Activated CD8-positive, alpha-beta memory T cell treated with anti-CD3 and anti-CD28 coated beads, Interleukin-2, amount 10 ng/mL, durations not matched to agents 7 days and 5 days (primary cell): ENCODE measurements around the gene ANXA4. TPM values are rescaled to one million over a fixed set of nuclear protein-coding genes. Genes with fewer than 3 reads are reported as not detected.
"Not testable (repeated sequence)": the region's sequence is repeated elsewhere in the genome, so short reads cannot be mapped to it uniquely, and the experiment has no call there.

Experiments used
- ATAC-seq: fragments of 150-1000 bp; cut with Tn5 transposase; one replicate; pipeline ENCODE4 v1.10.0; 2021; ENCODE audit warnings: moderate library complexity
- CTCF ChIA-PET: fragments of 350-600 bp; sonication (Branson Sonifier 250); formaldehyde crosslinking; loops from one replicate; lab custom pipeline; 2021; ENCODE audit warnings: antibody characterized with exemption; lab: Charles Lee
- DNase-seq: peaks from one replicate; pipeline ENCODE4 v3.0.0-alpha.2; 2020
- H3K27ac Mint-ChIP-seq: one replicate; pipeline ENCODE4 v1.8.0; 2021; ENCODE audit warnings: mild to moderate bottlenecking, mixed read lengths
- H3K27me3 Mint-ChIP-seq: one replicate; pipeline ENCODE4 v1.8.0; 2021; ENCODE audit warnings: mixed read lengths
- H3K36me3 Mint-ChIP-seq: one replicate; pipeline ENCODE4 v1.8.0; 2021; ENCODE audit warnings: mild to moderate bottlenecking, mixed read lengths
- H3K4me1 Mint-ChIP-seq: one replicate; pipeline ENCODE4 v1.8.0; 2021; ENCODE audit warnings: mixed read lengths
- H3K4me3 Mint-ChIP-seq: one replicate; pipeline ENCODE4 v1.8.0; 2021; ENCODE audit warnings: mild to moderate bottlenecking, moderate library complexity, mixed read lengths
- H3K9me3 Mint-ChIP-seq: one replicate; pipeline ENCODE4 v1.8.0; 2022; ENCODE audit warnings: low read depth, mixed read lengths
- total RNA-seq, 2 experiments: library from RNA; stranded (reverse); gene quantifications; one replicate each; pipeline ENCODE4 v1.2.3, GENCODE V29; 2021

The ANXA4 gene
- total RNA-seq, 2 experiments from 2014 or later: 56.1 to 66.6 TPM

GRCh38 chr2:69789772-69790600, 48.1 kb downstream of the ANXA4 start:
- ATAC-seq: peak; percentile 33
- H3K27ac Mint-ChIP-seq: no peak overlapping the region
- no peaks in the 10 kb centered on the region for H3K9me3 Mint-ChIP-seq
- peak overlapping the region; percentile 45 for H3K4me3 Mint-ChIP-seq
- no peaks in the 10 kb centered on the region for H3K27me3 Mint-ChIP-seq
- peaks cover 12% of the 10 kb centered on the region for H3K4me1 Mint-ChIP-seq
- H3K36me3 Mint-ChIP-seq: peaks cover 14% of the 10 kb centered on the region
- no peak for DNase-seq
- CTCF ChIA-PET: interaction anchor here (0.9 to 2.0 kb wide), 7 partner anchors 9 to 65 kb away, joined by 3 to 5 read pairs (median 3); partner anchors contain the start of gene ANXA4

GRCh38 chr2:69790601-69790959, 48.6 kb downstream of the ANXA4 start:
- no peak for ATAC-seq
- Mint-ChIP-seq H3K27me3 (no peaks in the 10 kb centered on the region), H3K4me3 (no peak overlapping the region), H3K27ac (no peak overlapping the region), H3K36me3 (peaks cover 13% of the 10 kb centered on the region), H3K9me3 (no peaks in the 10 kb centered on the region), H3K4me1 (peaks cover 12% of the 10 kb centered on the region)
- CTCF ChIA-PET: interaction anchor here (0.9 to 1.7 kb wide), 3 partner anchors 9 to 66 kb away, joined by 3 to 4 read pairs (median 3); partner anchors contain the start of gene ANXA4
- no peak for DNase-seq

GRCh38 chr2:69791045-69791444, 49.1 kb downstream of the ANXA4 start:
- Mint-ChIP-seq H3K27me3 (no peaks in the 10 kb centered on the region), H3K27ac (no peak overlapping the region), H3K36me3 (peaks cover 13% of the 10 kb centered on the region), H3K9me3 (no peaks in the 10 kb centered on the region), H3K4me3 (no peak overlapping the region), H3K4me1 (peaks cover 12% of the 10 kb centered on the region)
- CTCF ChIA-PET: interaction anchor here (1.7 kb wide), 1 partner anchor 66 kb away, joined by 4 read pairs; no protein-coding TSS in a partner anchor
- no peak for ATAC-seq
- DNase-seq: no peak

- H3K9me3 Mint-ChIP-seq: no peaks in the 10 kb centered on the region
- no peaks in the 10 kb centered on the region for H3K27me3 Mint-ChIP-seq
- CTCF ChIA-PET: interaction anchor here (1.1 kb wide), 1 partner anchor 11 kb away, joined by 7 read pairs; no protein-coding TSS in a partner anchor
- DNase-seq (no peak), ATAC-seq (no peak)
- no peak overlapping the region for H3K4me3 Mint-ChIP-seq
- H3K27ac Mint-ChIP-seq: no peak overlapping the region
- H3K4me1 Mint-ChIP-seq: peaks cover 10% of the 10 kb centered on the region
- no peaks in the 10 kb centered on the region for H3K36me3 Mint-ChIP-seq
These were observed 54.2 kb downstream of the ANXA4 start for GRCh38 chr2:69796174-69796573.

- H3K36me3 Mint-ChIP-seq: peaks cover 6% of the 10 kb centered on the region
- ATAC-seq (no peak), DNase-seq (no peak)
- no peak overlapping the region for H3K27ac Mint-ChIP-seq
- no peaks in the 10 kb centered on the region for H3K9me3 Mint-ChIP-seq
- no peaks in the 10 kb centered on the region for H3K27me3 Mint-ChIP-seq
- no peak overlapping the region for H3K4me3 Mint-ChIP-seq
- CTCF ChIA-PET: interaction anchor here (1.1 kb wide), 1 partner anchor 12 kb away, joined by 7 read pairs; no protein-coding TSS in a partner anchor
- H3K4me1 Mint-ChIP-seq: peaks cover 10% of the 10 kb centered on the region
These were observed 55.3 kb downstream of the ANXA4 start for GRCh38 chr2:69797235-69797634.

- H3K27me3 Mint-ChIP-seq: no peaks in the 10 kb centered on the region
- no peak overlapping the region for H3K27ac Mint-ChIP-seq
- no peak for DNase-seq
- CTCF ChIA-PET: no interaction called here
- H3K36me3 Mint-ChIP-seq: peaks cover 6% of the 10 kb centered on the region
- no peak for ATAC-seq
- peaks cover 10% of the 10 kb centered on the region for H3K4me1 Mint-ChIP-seq
- H3K4me3 Mint-ChIP-seq: no peak overlapping the region
- H3K9me3 Mint-ChIP-seq: no peaks in the 10 kb centered on the region
These were observed 55.9 kb downstream of the ANXA4 start for GRCh38 chr2:69797836-69798289.

- CTCF ChIA-PET: interaction anchor here (1.2 to 3.4 kb wide), 3 partner anchors 8 to 233 kb away, joined by 3 to 21 read pairs (median 4); no protein-coding TSS in a partner anchor
- Mint-ChIP-seq H3K36me3 (peaks cover 9% of the 10 kb centered on the region), H3K4me3 (peak overlapping the region; percentile 37), H3K9me3 (no peaks in the 10 kb centered on the region), H3K4me1 (peaks cover 12% of the 10 kb centered on the region), H3K27ac (no peak overlapping the region), H3K27me3 (no peaks in the 10 kb centered on the region)
- DNase-seq (no peak), ATAC-seq (peak; percentile 16)
These were observed 56.5 kb downstream of the ANXA4 start for GRCh38 chr2:69798290-69798908.

GRCh38 chr2:69798909-69799526, 57.1 kb downstream of the ANXA4 start:
- H3K4me1 Mint-ChIP-seq: peaks cover 15% of the 10 kb centered on the region
- H3K4me3 Mint-ChIP-seq: peak overlapping the region; percentile 37
- H3K36me3 Mint-ChIP-seq: peaks cover 11% of the 10 kb centered on the region
- CTCF ChIA-PET: interaction anchor here (0.5 to 3.4 kb wide), 6 partner anchors 9 to 234 kb away, joined by 3 to 21 read pairs (median 4); no protein-coding TSS in a partner anchor
- no peak overlapping the region for H3K27ac Mint-ChIP-seq
- H3K9me3 Mint-ChIP-seq: no peaks in the 10 kb centered on the region
- no peak for DNase-seq
- no peak for ATAC-seq
- no peaks in the 10 kb centered on the region for H3K27me3 Mint-ChIP-seq

GRCh38 chr2:69801745-69802290, 59.9 kb downstream of the ANXA4 start:
- DNase-seq (no peak), ATAC-seq (no peak)
- CTCF ChIA-PET: interaction anchor here (3.0 to 5.5 kb wide), 3 partner anchors 15 to 78 kb away, joined by 13 to 27 read pairs (median 21); no protein-coding TSS in a partner anchor
- no peaks in the 10 kb centered on the region for H3K27me3 Mint-ChIP-seq
- no peak overlapping the region for H3K27ac Mint-ChIP-seq
- H3K4me1 Mint-ChIP-seq: peaks cover 23% of the 10 kb centered on the region
- H3K36me3 Mint-ChIP-seq: peaks cover 18% of the 10 kb centered on the region
- no peaks in the 10 kb centered on the region for H3K9me3 Mint-ChIP-seq
- H3K4me3 Mint-ChIP-seq: no peak overlapping the region

- not testable (repeated sequence) for DNase-seq
- CTCF ChIA-PET: interaction anchor here (1.0 to 5.5 kb wide), 4 partner anchors 13 to 78 kb away, joined by 3 to 27 read pairs (median 4); partner anchors contain the start of gene ANXA4
These were observed 60.9 kb downstream of the ANXA4 start for GRCh38 chr2:69802781-69803367.

GRCh38 chr2:69804416-69804815, 62.5 kb downstream of the ANXA4 start:
- CTCF ChIA-PET: interaction anchor here (1.1 to 5.5 kb wide), 2 partner anchors 12 to 79 kb away, joined by 3 to 27 read pairs; no protein-coding TSS in a partner anchor
- H3K27ac Mint-ChIP-seq: peak overlapping the region; percentile 25
- no peaks in the 10 kb centered on the region for H3K27me3 Mint-ChIP-seq
- H3K9me3 Mint-ChIP-seq: no peaks in the 10 kb centered on the region
- ATAC-seq: no peak
- H3K36me3 Mint-ChIP-seq: peaks cover 24% of the 10 kb centered on the region
- H3K4me3 Mint-ChIP-seq: no peak overlapping the region
- DNase-seq: no peak
- H3K4me1 Mint-ChIP-seq: peaks cover 13% of the 10 kb centered on the region

More at GRCh38 chr2:69802781-69803367, 60.9 kb downstream of the ANXA4 start:
- not testable (repeated sequence) for H3K4me3 Mint-ChIP-seq, H3K27ac Mint-ChIP-seq, H3K27me3 Mint-ChIP-seq, ATAC-seq, H3K9me3 Mint-ChIP-seq
- Mint-ChIP-seq H3K36me3 (peaks cover 19% of the 10 kb centered on the region), H3K4me1 (peaks cover 23% of the 10 kb centered on the region)

- CTCF ChIA-PET: interaction anchor here (1.1 to 5.5 kb wide), 2 partner anchors 81 to 429 kb away, joined by 3 to 27 read pairs; no protein-coding TSS in a partner anchor
- ATAC-seq: no peak
- peaks cover 25% of the 10 kb centered on the region for H3K36me3 Mint-ChIP-seq
- DNase-seq: no peak
- H3K27ac Mint-ChIP-seq: no peak overlapping the region
- peaks cover 13% of the 10 kb centered on the region for H3K4me1 Mint-ChIP-seq
- H3K9me3 Mint-ChIP-seq: no peaks in the 10 kb centered on the region
- H3K27me3 Mint-ChIP-seq: no peaks in the 10 kb centered on the region
- H3K4me3 Mint-ChIP-seq: no peak overlapping the region
These were observed 64.0 kb downstream of the ANXA4 start for GRCh38 chr2:69805887-69806286.
